ELR (cell line): ENCODE data around the gene CEP97.
"Not testable (repeated sequence)": the region's sequence is repeated elsewhere in the genome, so short reads cannot be mapped to it uniquely, and the experiment has no call there.

ENCODE experiments used
- DNase-seq: peaks from one replicate; pipeline ENCODE4 v3.0.0-alpha.2; 2015; ENCODE audit warnings: low read depth

CEP97 gene

DNA sequence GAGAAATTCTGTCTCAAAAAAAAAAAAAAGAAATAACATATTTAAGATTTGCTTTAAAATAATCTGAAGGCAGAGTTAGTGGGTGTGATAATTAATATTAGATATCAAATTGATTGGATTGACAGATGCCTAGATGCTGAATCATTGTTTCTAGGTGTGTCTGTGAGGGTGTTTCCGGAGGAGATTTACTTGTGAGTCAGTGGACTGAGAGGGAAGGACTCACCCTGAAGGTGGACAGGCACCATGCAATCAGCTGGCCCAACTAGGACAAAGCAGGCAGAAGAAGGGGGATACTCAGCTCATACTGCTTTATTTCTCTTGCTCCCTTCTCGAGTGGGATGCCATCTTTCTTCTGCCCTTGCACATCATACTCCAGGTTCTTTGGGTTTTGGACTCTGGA lies 21.2 kb upstream of the CEP97 start:
- peak; percentile 72 for DNase-seq

GRCh38 chr3:101704639-101705038 lies 19.8 kb upstream of the CEP97 start:
- DNase-seq, result peak; percentile 59

GRCh38 chr3:101709126-101709525 lies 15.3 kb upstream of the CEP97 start:
- DNase-seq, result no peak

- DNase-seq, result no peak
Measured at GRCh38 chr3:101718455-101718854, 6.0 kb upstream of the CEP97 start.

DNA sequence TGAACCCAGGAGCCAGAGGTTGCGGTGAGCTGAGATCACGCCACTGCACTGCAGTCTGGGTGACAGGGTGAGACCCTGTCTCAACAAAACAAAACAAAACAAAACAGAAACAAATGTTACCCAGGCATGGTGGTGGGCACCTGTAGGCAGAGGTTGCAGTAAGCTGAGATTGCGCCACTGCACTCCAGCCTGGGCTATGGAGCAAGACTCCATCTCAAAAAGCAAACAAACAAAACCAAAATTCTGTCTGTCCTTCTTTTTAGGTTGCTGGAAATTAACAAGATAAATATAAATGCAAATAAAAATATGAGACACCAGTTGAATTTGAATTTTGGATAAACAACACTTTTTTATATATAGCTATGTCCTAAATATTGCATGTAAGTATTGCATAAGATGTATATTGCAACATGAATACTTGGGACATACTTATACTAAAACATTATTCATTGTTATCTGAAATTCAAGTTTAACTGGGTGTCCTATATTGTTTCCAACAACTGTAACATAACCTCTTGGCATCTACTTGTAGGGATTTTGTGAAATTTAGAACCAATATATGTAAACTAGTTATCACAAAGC lies 4.7 kb upstream of the CEP97 start:
- DNase-seq, result no peak

DNA sequence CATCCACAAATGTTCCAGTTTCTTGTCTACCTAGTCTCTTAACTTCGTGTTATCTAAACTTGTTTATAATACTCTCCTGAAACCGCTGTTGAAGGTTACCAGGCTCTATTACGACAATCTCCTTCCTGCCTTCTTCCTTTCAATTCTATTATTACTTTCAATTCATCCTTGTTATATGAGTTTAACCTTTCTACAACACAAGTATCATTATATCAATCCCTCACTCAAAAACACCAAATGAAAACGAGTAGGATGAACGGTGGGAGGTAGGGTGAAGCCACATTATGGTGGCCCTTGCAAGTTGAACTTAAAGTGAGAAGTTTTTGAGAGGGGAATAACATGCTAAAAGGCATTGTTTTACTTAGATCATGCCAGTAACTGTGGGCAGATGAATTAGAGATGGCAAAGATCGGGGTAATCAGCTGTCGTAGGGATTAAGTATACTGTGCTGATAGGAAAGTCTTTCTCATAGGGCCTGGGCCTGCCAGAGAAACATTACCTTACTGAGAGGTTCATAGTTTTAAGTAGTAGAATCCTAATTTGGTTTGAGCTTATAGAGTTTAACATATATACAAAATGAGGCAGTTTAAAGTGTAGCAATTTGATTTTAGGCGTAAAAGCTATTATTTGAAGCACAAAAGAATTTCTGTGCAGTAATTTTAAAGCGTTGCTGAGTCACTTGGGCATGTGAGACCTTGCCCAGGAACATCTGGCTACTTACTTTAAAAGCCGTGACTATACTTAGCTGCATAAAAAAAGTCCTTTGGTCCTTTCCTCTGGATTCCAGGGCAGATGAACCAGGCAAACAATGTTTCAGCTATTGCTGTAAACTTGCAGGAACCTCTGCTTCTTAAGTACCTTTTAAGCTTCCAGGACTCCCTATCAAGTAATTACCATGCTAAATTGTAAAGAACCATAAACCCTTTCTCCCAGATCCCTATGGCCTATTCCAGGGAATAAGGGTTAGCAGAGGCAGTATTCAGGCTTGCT lies 3.3 kb upstream of the CEP97 start:
- peak; percentile 17 for DNase-seq

GRCh38 chr3:101722394-101723173 lies 1.8 kb upstream of the CEP97 start:
- DNase-seq, result no peak

GRCh38 chr3:101725194-101725889 lies 928 bp downstream of the CEP97 start:
- peak; percentile 58 for DNase-seq

DNA sequence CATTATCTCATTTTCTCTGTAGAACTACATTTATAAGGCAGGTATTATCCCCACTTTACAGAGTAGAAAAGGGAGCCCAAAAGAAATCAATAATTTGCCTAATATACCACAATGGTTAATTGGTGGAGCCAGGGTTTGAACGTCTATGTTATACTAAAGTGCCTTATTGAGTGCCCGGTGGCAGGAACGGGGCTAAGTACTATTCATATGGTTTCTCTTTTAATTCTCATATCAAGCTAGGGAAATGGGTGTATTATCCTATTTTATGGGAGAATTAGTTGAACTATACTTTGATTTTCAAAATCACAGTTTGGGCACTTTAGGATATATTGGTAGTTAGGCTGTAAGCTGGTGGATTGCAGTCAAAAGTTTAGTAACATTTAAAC lies 1.5 kb downstream of the CEP97 start:
- DNase-seq, result no peak

GRCh38 chr3:101729586-101729985 lies 5.2 kb downstream of the CEP97 start:
- no peak for DNase-seq

DNA sequence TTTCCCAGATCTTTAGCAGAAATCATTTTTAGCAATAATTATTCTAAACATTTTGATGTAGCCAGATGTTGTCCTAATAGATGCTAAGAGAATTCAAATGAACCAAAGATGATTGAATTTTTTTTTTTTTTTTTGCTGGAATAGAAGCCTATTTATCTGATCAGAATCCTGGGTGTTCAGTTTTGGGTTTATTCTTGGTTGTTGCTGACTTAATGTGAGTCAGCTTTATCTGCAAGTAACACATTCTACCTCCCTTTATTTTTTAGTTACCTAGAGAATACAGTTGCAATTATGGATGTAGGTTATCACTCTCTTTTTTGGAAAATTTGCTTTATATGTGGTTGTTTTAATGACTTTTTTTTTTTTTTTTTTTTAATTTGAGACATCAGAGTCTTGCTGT lies 6.4 kb downstream of the CEP97 start:
- no peak for DNase-seq

DNA sequence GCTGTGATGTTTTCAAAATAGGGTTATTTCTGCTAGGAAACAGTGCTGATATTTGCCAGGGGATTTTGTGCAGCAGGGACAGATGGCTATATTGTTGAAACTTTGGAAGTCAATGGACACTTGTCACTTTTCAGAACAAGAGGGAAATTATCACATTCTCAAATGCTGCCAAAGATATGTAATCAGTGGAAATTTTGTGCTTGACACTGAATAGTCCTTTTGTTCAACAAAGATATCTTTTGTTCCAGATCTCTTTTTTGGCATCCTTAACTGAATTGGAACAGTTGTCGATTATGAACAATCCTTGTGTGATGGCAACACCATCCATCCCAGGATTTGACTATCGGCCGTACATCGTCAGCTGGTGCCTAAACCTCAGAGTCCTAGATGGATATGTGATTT lies 7.8 kb downstream of the CEP97 start:
- no peak for DNase-seq

- DNase-seq, result no peak
Measured at GRCh38 chr3:101735833-101736232, 11.4 kb downstream of the CEP97 start.

DNA sequence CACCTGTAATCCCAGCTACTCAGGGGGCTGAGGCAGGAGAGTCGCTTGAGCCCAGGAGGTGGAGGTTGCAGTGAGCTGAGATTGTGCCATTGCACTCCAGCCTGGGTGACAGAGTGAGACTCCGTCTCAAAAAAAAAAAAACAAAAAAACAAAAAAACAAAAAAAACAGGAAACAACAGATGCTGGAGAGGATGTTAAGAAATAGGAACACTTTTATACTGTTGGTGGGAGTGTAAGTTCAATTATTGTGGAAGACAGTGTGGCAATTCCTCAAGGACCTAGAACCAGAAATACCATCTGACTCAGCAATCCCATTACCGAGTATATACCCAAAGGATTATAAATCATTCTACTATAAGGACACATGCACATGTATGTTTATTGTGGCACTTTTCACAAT lies 17.5 kb downstream of the CEP97 start:
- DNase-seq, result not testable (repeated sequence)

GRCh38 chr3:101744811-101745210 lies 20.4 kb downstream of the CEP97 start:
- no peak for DNase-seq

- DNase-seq, result not testable (repeated sequence)
Measured at GRCh38 chr3:101745934-101746333, 21.5 kb downstream of the CEP97 start.

DNA sequence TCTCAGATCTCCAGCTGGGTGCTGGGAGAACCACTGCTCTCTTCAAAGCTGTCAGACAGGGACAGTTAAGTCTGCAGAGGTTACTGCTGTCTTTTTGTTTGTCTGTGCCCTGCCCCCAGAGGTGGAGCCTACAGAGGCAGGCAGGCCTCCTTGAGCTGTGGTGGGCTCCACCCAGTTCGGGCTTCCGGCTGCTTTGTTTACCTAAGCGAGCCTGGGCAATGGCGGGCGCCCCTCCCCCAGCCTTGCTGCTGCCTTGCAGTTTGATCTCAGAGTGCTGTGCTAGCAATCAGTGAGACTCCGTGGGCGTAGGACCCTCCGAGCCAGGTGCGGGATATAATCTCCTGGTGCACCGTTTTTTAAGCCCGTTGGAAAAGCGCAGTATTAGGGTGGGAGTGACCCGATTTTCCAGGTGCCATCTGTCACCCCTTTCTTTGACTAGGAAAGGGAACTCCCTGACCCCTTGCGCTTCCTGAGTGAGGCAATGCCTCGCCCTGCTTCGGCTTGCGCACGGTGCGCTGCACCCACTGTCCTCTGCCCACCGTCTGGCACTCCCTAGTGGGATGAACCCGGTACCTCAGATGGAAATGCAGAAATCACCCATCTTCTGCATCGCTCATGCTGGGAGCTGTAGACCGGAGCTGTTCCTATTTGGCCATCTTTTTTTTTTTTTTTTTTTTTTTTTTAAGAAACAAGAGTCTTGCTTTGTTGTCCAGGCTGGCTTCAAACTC lies 29.1 kb downstream of the CEP97 start:
- not testable (repeated sequence) for DNase-seq

DNA sequence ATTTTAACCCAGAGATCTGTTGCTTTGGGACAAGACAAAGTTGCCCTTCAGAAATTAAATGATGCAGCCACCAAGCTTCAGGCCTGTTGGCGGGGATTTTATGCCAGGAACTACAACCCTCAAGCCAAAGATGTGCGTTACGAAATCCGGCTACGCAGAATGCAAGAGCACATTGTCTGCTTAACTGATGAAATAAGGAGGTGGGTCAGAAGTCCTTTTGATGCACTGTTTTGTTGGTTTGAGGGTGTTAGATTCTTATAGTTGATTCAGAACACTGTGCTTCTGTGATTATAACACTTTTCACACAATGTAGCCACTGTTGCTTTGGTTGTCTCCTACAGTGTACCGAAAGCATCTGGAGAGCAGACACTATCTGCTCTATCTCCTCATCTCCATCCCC lies 33.8 kb downstream of the CEP97 start:
- no peak for DNase-seq

- DNase-seq, result peak; percentile 4
Measured at GRCh38 chr3:101762041-101762646, 37.7 kb downstream of the CEP97 start.

DNA sequence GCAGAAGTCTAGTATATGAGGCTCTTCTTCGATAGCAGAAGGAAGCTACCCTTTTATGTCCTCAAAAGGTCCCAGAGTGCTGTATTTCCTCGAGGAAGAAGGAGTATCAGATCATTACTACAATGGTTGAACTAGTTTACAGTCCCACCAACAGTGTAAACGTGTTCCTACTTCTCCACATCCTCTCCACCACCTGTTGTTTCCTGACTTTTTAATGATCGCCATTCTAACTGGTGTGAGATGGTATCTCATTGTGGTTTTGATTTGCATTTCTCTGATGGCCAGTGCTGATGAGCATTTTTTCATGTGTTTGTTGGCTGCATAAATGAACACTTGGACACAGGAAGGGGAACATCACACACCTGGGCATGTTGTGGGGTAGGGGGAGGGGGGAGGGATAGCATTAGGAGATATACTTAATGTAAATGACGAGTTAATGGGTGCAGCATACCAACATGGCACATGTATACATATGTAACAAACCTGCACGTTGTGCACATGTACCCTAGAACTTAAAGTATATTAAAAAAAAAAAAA lies 53.4 kb downstream of the CEP97 start:
- DNase-seq, result not testable (repeated sequence)
